ENCODE measurements around the gene GPR180. TPM values are rescaled to one million over a fixed set of nuclear protein-coding genes. Genes with fewer than 3 reads are reported as not detected.

Gene GPR180
- total RNA-seq, 4 donors from 2014 or later, result 10.4 to 13.3 (median 10.9) TPM

- Histone ChIP-seq H3K4me3 (replicated peaks in 1 of 3) (no peak overlapping the region), H3K36me3 (no peaks in the 10 kb centered on the region), H3K27me3 (no peaks in the 10 kb centered on the region), H3K27ac (no peak overlapping the region), H3K4me1 (peaks cover 9 to 11% of the 10 kb centered on the region in 2 donors), H3K9me3 (no peaks in the 10 kb centered on the region)
- 14 to 24% methylated on average over 2 of the region's 2 CpGs for WGBS, 2 donors
- DNase-seq, result no peak
- TF ChIP-seq CTCF (IDR thresholded peaks at IDR 0.05), result no peak
- TF ChIP-seq POLR2A (IDR thresholded peaks at IDR 0.05), result no peak
- intact Hi-C loops (cut with DNase I), result no loop called here
These were observed 39.1 kb downstream of the GPR180 start for GRCh38 chr13:94640721-94641120.

GRCh38 chr13:94641409-94641941, 39.8 kb downstream of the GPR180 start:
- Histone ChIP-seq H3K4me3 (replicated peaks in 1 of 3) (no peak overlapping the region), H3K9me3 (no peaks in the 10 kb centered on the region), H3K27ac (no peak overlapping the region), H3K36me3 (no peaks in the 10 kb centered on the region), H3K4me1 (peaks cover 9 to 11% of the 10 kb centered on the region in 2 donors), H3K27me3 (no peaks in the 10 kb centered on the region)
- WGBS, 2 donors, result 13 to 14% methylated on average over 3 of the region's 3 CpGs
- TF ChIP-seq CTCF (IDR thresholded peaks at IDR 0.05) (no peak), POLR2A (IDR thresholded peaks at IDR 0.05) (no peak)
- no peak for DNase-seq
- intact Hi-C loops (cut with DNase I), result no loop called here

GRCh38 chr13:94646904-94647303, 45.2 kb downstream of the GPR180 start:
- TF ChIP-seq CTCF (IDR thresholded peaks at IDR 0.05), result no peak
- no peaks in the 10 kb centered on the region for H3K36me3 ChIP-seq
- no peak overlapping the region for H3K4me3 ChIP-seq (replicated peaks in 1 of 3)
- DNase-seq, result no peak
- no peak overlapping the region for H3K27ac ChIP-seq
- 51 to 59% methylated on average over 4 of the region's 4 CpGs for WGBS, 2 donors
- no peaks in the 10 kb centered on the region for H3K9me3 ChIP-seq
- H3K27me3 ChIP-seq, result no peaks in the 10 kb centered on the region
- H3K4me1 ChIP-seq, result peaks cover 0 to under 1% of the 10 kb centered on the region in 2 donors
- intact Hi-C loops (cut with DNase I), result no loop called here

GRCh38 chr13:94656176-94656575, 54.5 kb downstream of the GPR180 start:
- H3K27me3 ChIP-seq, result no peaks in the 10 kb centered on the region
- no peaks in the 10 kb centered on the region for H3K36me3 ChIP-seq
- TF ChIP-seq POLR2A (IDR thresholded peaks at IDR 0.05) (no peak), CTCF (IDR thresholded peaks at IDR 0.05) (no peak)
- H3K27ac ChIP-seq, result no peak overlapping the region
- no peaks in the 10 kb centered on the region for H3K4me1 ChIP-seq
- no peaks in the 10 kb centered on the region for H3K9me3 ChIP-seq
- DNase-seq, result no peak
- intact Hi-C loops (cut with DNase I), result no loop called here
- 93 to 95% methylated on average over 1 of the region's 1 CpG for WGBS, 2 donors
- H3K4me3 ChIP-seq (replicated peaks in 1 of 3), result no peak overlapping the region

- Histone ChIP-seq H3K27ac (no peak overlapping the region), H3K36me3 (no peaks in the 10 kb centered on the region), H3K27me3 (no peaks in the 10 kb centered on the region), H3K9me3 (no peaks in the 10 kb centered on the region), H3K4me3 (replicated peaks in 1 of 3) (no peak overlapping the region), H3K4me1 (no peaks in the 10 kb centered on the region)
- intact Hi-C loops (cut with DNase I), result no loop called here
- no peak for DNase-seq
- TF ChIP-seq POLR2A (IDR thresholded peaks at IDR 0.05) (no peak), CTCF (IDR thresholded peaks at IDR 0.05) (no peak)
- WGBS, 2 donors, result 89 to 97% methylated on average over 1 of the region's 1 CpG
These were observed 55.1 kb downstream of the GPR180 start for GRCh38 chr13:94656766-94657165.

Data from thyroid gland (tissue), 4 donors.